ENCODE results near the gene INPP5A. TPM values are rescaled to one million over a fixed set of nuclear protein-coding genes. Genes with fewer than 3 reads are reported as not detected.
A peak's percentile ranks its signal among the peaks of the same experiment; 100 is the strongest.

Gene INPP5A
- total and polyA plus RNA-seq, 2 of the 13 experiments (the other 11 are each of a cell fraction or from before 2014, with no cell fraction given) = 17.5 to 37.9 TPM

GRCh38 chr10:132685101-132685891 lies 147.7 kb downstream of the INPP5A start (continued):
- TF ChIP-seq KIAA2018 (CRISPR knock-in tag; IDR thresholded peaks at IDR 0.05; ENCODE audit: borderline replicate concordance) (no peak), ELF3 (CRISPR knock-in tag; IDR thresholded peaks at IDR 0.05) (peak; percentile 62), ZBTB34 (CRISPR knock-in tag; IDR thresholded peaks at IDR 0.05) (no peak), HMG20B (CRISPR knock-in tag; conservative IDR thresholded peaks at IDR 0.05) (no peak; the same call in 1 of the 2 replicates), TAF1 (CRISPR knock-in tag; IDR thresholded peaks at IDR 0.05) (peak; percentile 44; the same call in 1 of the 2 replicates), FOXA3 (CRISPR knock-in tag; IDR thresholded peaks at IDR 0.05) (peak; percentile 25), ZNF549 (CRISPR knock-in tag; IDR thresholded peaks at IDR 0.05) (no peak), RFX5 (IDR thresholded peaks at IDR 0.05; ENCODE audit: low read depth, low read length) (no peak), HNRNPLL (IDR thresholded peaks at IDR 0.05; ENCODE audit: low read depth, low read length, poor library complexity, severe bottlenecking) (peak; percentile 42), ZSCAN21 (CRISPR knock-in tag; IDR thresholded peaks at IDR 0.05; ENCODE audit: borderline replicate concordance) (no peak)
- TF ChIP-seq, protein P1, sequence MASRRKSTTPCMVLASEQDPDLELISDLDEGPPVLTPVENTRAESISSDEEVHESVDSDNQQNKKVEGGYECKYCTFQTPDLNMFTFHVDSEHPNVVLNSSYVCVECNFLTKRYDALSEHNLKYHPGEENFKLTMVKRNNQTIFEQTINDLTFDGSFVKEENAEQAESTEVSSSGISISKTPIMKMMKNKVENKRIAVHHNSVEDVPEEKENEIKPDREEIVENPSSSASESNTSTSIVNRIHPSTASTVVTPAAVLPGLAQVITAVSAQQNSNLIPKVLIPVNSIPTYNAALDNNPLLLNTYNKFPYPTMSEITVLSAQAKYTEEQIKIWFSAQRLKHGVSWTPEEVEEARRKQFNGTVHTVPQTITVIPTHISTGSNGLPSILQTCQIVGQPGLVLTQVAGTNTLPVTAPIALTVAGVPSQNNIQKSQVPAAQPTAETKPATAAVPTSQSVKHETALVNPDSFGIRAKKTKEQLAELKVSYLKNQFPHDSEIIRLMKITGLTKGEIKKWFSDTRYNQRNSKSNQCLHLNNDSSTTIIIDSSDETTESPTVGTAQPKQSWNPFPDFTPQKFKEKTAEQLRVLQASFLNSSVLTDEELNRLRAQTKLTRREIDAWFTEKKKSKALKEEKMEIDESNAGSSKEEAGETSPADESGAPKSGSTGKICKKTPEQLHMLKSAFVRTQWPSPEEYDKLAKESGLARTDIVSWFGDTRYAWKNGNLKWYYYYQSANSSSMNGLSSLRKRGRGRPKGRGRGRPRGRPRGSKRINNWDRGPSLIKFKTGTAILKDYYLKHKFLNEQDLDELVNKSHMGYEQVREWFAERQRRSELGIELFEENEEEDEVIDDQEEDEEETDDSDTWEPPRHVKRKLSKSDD (CRISPR knock-in tag; IDR thresholded peaks at IDR 0.05; ENCODE audit: low read depth) = no peak
- TF ChIP-seq, protein P2, sequence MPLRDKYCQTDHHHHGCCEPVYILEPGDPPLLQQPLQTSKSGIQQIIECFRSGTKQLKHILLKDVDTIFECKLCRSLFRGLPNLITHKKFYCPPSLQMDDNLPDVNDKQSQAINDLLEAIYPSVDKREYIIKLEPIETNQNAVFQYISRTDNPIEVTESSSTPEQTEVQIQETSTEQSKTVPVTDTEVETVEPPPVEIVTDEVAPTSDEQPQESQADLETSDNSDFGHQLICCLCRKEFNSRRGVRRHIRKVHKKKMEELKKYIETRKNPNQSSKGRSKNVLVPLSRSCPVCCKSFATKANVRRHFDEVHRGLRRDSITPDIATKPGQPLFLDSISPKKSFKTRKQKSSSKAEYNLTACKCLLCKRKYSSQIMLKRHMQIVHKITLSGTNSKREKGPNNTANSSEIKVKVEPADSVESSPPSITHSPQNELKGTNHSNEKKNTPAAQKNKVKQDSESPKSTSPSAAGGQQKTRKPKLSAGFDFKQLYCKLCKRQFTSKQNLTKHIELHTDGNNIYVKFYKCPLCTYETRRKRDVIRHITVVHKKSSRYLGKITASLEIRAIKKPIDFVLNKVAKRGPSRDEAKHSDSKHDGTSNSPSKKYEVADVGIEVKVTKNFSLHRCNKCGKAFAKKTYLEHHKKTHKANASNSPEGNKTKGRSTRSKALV (CRISPR knock-in tag; IDR thresholded peaks at IDR 0.05) = peak; percentile 84

Measured in HepG2 (cell line).